Endothelial cell (in vitro differentiated cells): ENCODE measurements around the gene RGS14. TPM values are rescaled to one million over a fixed set of nuclear protein-coding genes. Genes with fewer than 3 reads are reported as not detected.

Experiments used
- DNase-seq: peaks from one replicate; pipeline ENCODE4 v3.0.0; 2021; ENCODE audit warnings: low spot score
- H3K27ac Mint-ChIP-seq: one replicate; pipeline ENCODE4 v1.8.0; 2021; ENCODE audit warnings: mixed read lengths, inconsistent platforms; ENCODE audit not compliant: unreplicated experiment
- H3K27me3 Mint-ChIP-seq: one replicate; pipeline ENCODE4 v1.8.0; 2021; ENCODE audit warnings: mild to moderate bottlenecking, moderate library complexity, mixed read lengths, inconsistent platforms; ENCODE audit not compliant: unreplicated experiment
- H3K36me3 Mint-ChIP-seq: one replicate; pipeline ENCODE4 v1.8.0; 2021; ENCODE audit warnings: mild to moderate bottlenecking, low read depth, mixed read lengths, inconsistent platforms; ENCODE audit not compliant: unreplicated experiment
- H3K4me1 Mint-ChIP-seq: one replicate; pipeline ENCODE4 v1.8.0; 2021; ENCODE audit warnings: mild to moderate bottlenecking, mixed read lengths, inconsistent platforms; ENCODE audit not compliant: unreplicated experiment
- H3K4me3 Mint-ChIP-seq: one replicate; pipeline ENCODE4 v1.8.0; 2021; ENCODE audit warnings: mild to moderate bottlenecking, mixed read lengths, inconsistent platforms; ENCODE audit not compliant: unreplicated experiment
- H3K9me3 Mint-ChIP-seq: one replicate; pipeline ENCODE4 v1.8.0; 2021; ENCODE audit warnings: mixed read lengths, inconsistent platforms; ENCODE audit not compliant: unreplicated experiment
- CTCF ChIP-seq: fragments of 200-600 bp; sonication (generic); IDR thresholded peaks from one replicate; pipeline ENCODE4 v1.5.0; 2021; ENCODE audit warnings: antibody characterized with exemption; ENCODE audit not compliant: unreplicated experiment
- total RNA-seq: library from RNA; stranded (reverse); fragmentation: NEBNext Ultra II Directional; extraction: Animal tissue kit (Norgen Biotek cat#: 25700); gene quantifications from one replicate; pipeline ENCODE4 v1.2.1, GENCODE V29; 2021; ENCODE audit not compliant: unreplicated experiment

The RGS14 gene
- total RNA-seq, 1 donor from 2014 or later, result 21.8 TPM

- no peaks in the 10 kb centered on the region for H3K9me3 Mint-ChIP-seq
- H3K36me3 Mint-ChIP-seq, result peaks cover 25% of the 10 kb centered on the region
- H3K4me3 Mint-ChIP-seq, result no peak overlapping the region
- DNase-seq, result no peak
- H3K4me1 Mint-ChIP-seq, result peaks cover 15% of the 10 kb centered on the region
- peaks cover 4% of the 10 kb centered on the region for H3K27me3 Mint-ChIP-seq
- no peak overlapping the region for H3K27ac Mint-ChIP-seq
- no peak for TF ChIP-seq CTCF
These were observed 29.9 kb upstream of the RGS14 start for GRCh38 chr5:177327539-177328522.

- Mint-ChIP-seq H3K36me3 (peaks cover 31% of the 10 kb centered on the region), H3K27me3 (peaks cover 8% of the 10 kb centered on the region), H3K27ac (no peak overlapping the region), H3K4me3 (no peak overlapping the region), H3K4me1 (peaks cover 18% of the 10 kb centered on the region), H3K9me3 (no peaks in the 10 kb centered on the region)
- no peak for DNase-seq
- no peak for TF ChIP-seq CTCF
These were observed 29.0 kb upstream of the RGS14 start for GRCh38 chr5:177328545-177329231.

- no peak overlapping the region for H3K27ac Mint-ChIP-seq
- H3K4me3 Mint-ChIP-seq, result no peak overlapping the region
- H3K9me3 Mint-ChIP-seq, result no peaks in the 10 kb centered on the region
- peaks cover 36% of the 10 kb centered on the region for H3K36me3 Mint-ChIP-seq
- TF ChIP-seq CTCF, result no peak
- DNase-seq, result no peak
- peaks cover 13% of the 10 kb centered on the region for H3K27me3 Mint-ChIP-seq
- H3K4me1 Mint-ChIP-seq, result peaks cover 18% of the 10 kb centered on the region
These were observed 27.8 kb upstream of the RGS14 start for GRCh38 chr5:177329883-177330282.

GRCh38 chr5:177330991-177331842 lies 26.5 kb upstream of the RGS14 start:
- no peaks in the 10 kb centered on the region for H3K9me3 Mint-ChIP-seq

More at GRCh38 chr5:177330991-177331842, 26.5 kb upstream of the RGS14 start:
- peaks cover 18% of the 10 kb centered on the region for H3K27me3 Mint-ChIP-seq
- H3K4me1 Mint-ChIP-seq, result peaks cover 18% of the 10 kb centered on the region
- peaks cover 47% of the 10 kb centered on the region for H3K36me3 Mint-ChIP-seq
- H3K27ac Mint-ChIP-seq, result peak overlapping the region; percentile 5
- peak overlapping the region; percentile 42 for H3K4me3 Mint-ChIP-seq
- no peak for DNase-seq
- TF ChIP-seq CTCF, result no peak
